Omental fat pad (tissue), 4 donors: ENCODE data around the gene TUBGCP2. TPM values are rescaled to one million over a fixed set of nuclear protein-coding genes. Genes with fewer than 3 reads are reported as not detected.
A peak's percentile ranks its signal among the peaks of the same experiment; 100 is the strongest.

ENCODE experiments used
- ATAC-seq: fragments of 150-250 bp; one replicate; pipeline ENCODE4 v1.9.1; 2016; ENCODE audit warnings: mild to moderate bottlenecking, moderate library complexity; ENCODE audit not compliant: low FRiP score
- DNase-seq: peaks from one replicate; pipeline ENCODE4 v3.0.0-alpha.2; 2019; ENCODE audit warnings: low spot score
- CTCF ChIP-seq, 3 donors: fragments of 450-650 bp; IDR thresholded peaks; one replicate each; pipeline ENCODE4 v1.5.1; 2016 to 2017; ENCODE audit warnings: antibody characterized with exemption in 3 of 3, mild to moderate bottlenecking in 3 of 3, moderate library complexity in 2 of 3
- total RNA-seq, 4 donors: library from RNA; depleted of rRNA; stranded (reverse); fragments of >200 nt; gene quantifications; one replicate each; pipeline ENCODE4 v1.1.0, GENCODE V29; 2016

The TUBGCP2 gene
- total RNA-seq, 4 donors from 2014 or later, result 29.0 to 44.5 (median 36.3) TPM

DNA sequence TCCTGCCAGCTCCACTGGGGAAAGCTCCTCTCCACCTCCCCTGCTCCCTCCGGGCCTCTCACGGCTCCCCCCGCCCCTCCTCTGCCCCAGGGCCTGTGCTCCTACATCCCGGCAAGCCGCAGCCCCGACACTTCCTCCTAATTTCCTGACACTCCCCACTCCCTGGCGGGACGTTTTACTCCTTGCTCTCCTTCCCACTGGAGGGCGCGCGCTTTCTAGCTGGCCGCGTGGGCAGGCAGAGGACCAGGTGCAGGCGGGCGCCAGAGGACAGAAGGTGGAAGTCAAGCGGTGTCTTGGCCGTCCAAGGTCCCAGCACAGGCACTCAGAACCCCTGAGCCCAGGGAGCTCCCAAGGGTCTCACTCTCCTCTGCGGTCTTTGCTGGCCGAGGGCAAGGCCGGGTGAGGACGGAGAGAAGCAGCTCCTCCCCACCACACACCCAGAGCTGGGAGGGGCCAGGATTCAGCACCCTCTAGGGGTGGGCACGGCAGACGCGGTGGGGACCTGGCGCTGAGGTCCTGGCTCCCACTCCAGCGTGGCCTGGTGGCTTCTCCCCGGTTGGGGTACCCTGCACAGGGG lies 51.1 kb downstream of the TUBGCP2 start:
- DNase-seq, result peak; percentile 43
- no peak for TF ChIP-seq CTCF (IDR thresholded peaks at IDR 0.05)
- ATAC-seq, result peak; percentile 53

DNA sequence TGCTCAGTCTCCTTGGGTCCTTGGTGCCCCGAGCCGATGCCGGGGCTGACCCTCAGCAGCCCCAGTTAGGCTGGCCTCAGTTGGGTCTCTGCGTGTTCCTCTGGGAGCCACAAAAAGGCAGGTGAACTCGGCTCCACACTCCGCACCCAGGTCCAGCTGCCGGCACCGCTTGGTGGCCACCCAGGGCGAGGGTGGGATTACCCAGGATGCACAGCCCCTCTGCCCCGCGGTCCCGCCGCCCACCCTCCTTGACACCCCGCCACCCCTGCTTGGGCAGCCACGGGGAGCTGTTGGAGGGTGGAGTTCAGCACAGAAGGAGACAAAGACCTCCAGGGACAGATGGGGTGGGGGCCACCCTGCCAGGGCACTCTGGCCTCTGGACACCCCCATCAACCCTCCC lies 53.3 kb downstream of the TUBGCP2 start:
- TF ChIP-seq CTCF (IDR thresholded peaks at IDR 0.05), result no peak
- DNase-seq (no peak), ATAC-seq (no peak)

DNA sequence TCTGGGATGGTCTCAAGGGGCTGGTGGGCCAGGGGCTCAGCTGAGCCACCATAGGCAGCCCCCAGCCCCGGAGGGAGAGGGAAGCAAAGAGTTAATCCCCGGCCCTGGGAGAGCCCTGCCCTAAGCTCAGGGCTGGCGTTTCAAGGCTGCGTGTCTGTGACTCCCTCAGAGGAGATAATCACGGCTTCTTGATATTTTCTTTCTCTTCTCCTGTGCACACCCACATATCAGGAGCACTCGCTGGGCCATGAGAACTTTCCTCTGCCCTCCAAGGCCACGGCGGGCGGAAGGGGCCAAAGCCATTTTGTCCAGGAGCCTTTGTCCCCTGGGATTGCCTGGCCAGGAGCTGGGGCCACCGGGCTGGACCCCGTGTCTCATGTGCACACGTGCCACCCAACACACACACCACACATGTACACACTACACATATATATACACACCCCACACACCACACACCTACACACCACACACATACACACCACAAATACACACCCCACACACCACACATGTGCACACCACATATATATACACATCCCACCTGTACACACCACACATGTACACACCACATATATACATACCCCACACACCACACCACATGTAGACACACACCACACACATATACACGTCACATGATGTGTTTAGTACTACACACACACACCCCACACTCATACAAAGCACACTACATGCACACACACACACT lies 54.1 kb downstream of the TUBGCP2 start:
- DNase-seq (no peak), ATAC-seq (no peak)
- no peak for TF ChIP-seq CTCF (IDR thresholded peaks at IDR 0.05)

DNA sequence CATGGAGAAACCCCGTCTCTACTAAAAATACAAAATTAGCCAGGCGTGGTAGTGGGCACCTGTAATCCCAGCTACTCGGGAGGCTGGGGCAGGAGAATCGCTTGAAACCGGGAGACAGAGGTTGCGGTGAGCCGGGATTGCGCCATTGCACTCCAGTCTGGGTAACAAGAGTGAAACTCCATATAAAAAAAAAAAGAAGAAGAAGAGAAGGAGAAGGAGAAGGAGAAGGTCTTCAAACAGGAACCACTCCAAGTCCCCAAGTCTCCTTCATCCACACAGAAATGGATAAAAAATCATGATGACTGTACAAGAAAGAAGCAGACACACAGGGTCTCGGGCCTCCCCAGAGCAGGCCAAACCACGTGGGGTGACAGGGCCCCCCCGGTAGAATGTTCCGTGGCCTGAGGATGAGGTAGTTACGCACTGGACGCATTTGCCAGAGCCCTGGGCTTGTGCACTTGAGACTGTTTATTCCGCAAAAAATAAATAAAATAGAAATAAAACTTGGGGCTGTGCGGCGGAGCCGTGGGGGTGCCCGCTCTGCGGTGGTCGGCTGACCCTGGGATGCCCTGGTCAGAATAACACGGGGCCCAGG lies 55.2 kb downstream of the TUBGCP2 start:
- no peak for TF ChIP-seq CTCF (IDR thresholded peaks at IDR 0.05)

DNA sequence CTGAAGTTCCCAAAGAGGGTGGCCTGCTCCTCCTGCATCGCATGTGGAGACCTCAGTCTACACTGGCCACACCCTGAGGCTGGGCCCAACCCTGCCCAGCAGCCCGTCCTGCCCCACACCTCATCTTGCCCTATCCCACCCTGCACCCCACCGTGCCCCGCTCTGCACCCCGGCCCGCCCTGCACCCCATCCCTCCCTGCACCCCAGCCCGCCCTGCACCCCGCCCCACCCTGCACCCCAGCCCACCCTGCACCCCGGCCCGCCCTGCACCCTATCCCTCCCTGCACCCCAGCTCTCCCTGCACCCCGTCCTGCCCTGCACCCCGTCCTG lies 56.5 kb downstream of the TUBGCP2 start:
- DNase-seq (no peak), ATAC-seq (no peak)
- no peak for TF ChIP-seq CTCF (IDR thresholded peaks at IDR 0.05)

More for the DNA sequence above, 55.2 kb downstream of the TUBGCP2 start:
- ATAC-seq (no peak), DNase-seq (no peak)

DNA sequence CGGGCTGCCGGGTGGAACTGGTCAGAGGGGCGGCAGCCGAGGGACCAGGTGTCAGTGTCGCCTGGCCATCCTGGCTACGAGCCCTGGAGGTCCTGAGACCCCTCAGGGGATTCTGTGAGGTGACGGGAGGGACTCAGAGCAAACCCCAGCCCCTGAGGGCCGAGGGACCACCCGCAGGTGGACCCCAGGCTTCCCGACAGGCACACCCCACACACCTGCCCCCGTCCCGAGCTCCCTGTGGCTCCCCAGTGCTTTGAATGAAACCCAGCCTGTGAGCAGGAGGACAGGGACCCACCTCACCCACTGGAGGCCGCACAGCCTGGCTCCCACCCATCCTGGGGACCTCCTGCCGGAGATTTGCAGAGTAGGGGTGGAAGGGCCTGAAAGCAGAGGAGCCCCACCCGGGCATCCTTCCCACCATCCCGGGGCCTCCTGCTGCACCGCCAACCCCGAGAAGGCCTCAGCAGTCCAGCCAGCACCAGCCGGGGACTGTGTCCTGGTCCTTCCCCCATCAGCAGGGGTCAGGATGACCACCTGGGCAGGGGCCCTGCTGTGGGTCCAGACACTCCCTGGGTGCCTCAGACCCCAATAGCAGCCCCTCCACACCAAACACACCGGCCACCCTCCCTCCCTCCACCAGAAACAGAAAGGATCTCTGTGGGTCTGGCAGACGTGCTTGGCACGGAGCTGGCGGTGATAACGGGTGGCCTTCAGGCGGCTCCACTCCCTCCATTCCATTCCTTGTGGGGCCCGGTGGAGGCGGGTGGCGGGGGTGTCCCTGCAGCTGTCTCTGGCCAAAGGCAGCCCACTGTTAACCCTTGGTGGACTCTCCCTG lies 57.1 kb downstream of the TUBGCP2 start:
- ATAC-seq (no peak), DNase-seq (no peak)
- TF ChIP-seq CTCF (IDR thresholded peaks at IDR 0.05), result no peak
